Cardiac septum (tissue), 1 donor: ENCODE results near the gene XRCC6. TPM values are rescaled to one million over a fixed set of nuclear protein-coding genes. Genes with fewer than 3 reads are reported as not detected.
"Not testable (repeated sequence)": the region's sequence is repeated elsewhere in the genome, so short reads cannot be mapped to it uniquely, and the experiment has no call there.

Experiments
- DNase-seq: peaks from one replicate; pipeline ENCODE4 v3.0.0-alpha.2; 2020; ENCODE audit warnings: low spot score
- intact Hi-C: fragments of 100-400 bp; cut with DNase I; formaldehyde crosslinking; loops from one replicate; pipeline ENCODE4 v1.14.0; 2022
- long read RNA-seq: library from polyadenylated mRNA; unstranded; transcript quantifications from one replicate; pipeline ENCODE4 v2.0.0, GENCODE V29; 2021
- total RNA-seq: library from RNA; stranded (reverse); fragmentation: NEBNext Ultra II Directional; extraction: Animal tissue kit (Norgen Biotek cat#: 25700); gene quantifications from one replicate; pipeline ENCODE4 v1.2.1, GENCODE V29; 2021
- donor health status: DM: no; HTN: no; CAD: no.

XRCC6 gene
- total RNA-seq, result 155 TPM
- long read RNA-seq, transcript XRCC6-202 (13 exons, 2,296 nt), result major isoform, 390 of 437 reads
- long read RNA-seq, transcript XRCC6-201 (12 exons, 2,709 nt), result minor isoform, 18 of 437 reads
- long read RNA-seq, partial matches to known transcripts, result 15 of 437 reads
- long read RNA-seq, other reads (novel, unspliced or antisense), result 10 of 437 reads

GRCh38 chr22:41621099-41621910, at the start of gene XRCC6:
Gene XRCC6 (plus strand): TSS chr22:41621295. CDS start chr22:41622005, 710 bp downstream.
- intact Hi-C loops, result no loop called here

GRCh38 chr22:41571786-41572185, 49.3 kb upstream of the XRCC6 start:
- no peak for DNase-seq
- intact Hi-C loops, result no loop called here

More at GRCh38 chr22:41621099-41621910, at the start of gene XRCC6:
- DNase-seq, result peak; percentile 100

GRCh38 chr22:41572305-41572704, 48.8 kb upstream of the XRCC6 start:
- intact Hi-C loops, DNase-seq: not testable (repeated sequence)

GRCh38 chr22:41573677-41574076, 47.4 kb upstream of the XRCC6 start:
- DNase-seq, result no peak

GRCh38 chr22:41574847-41575381, 46.2 kb upstream of the XRCC6 start:
- peak; percentile 84 for DNase-seq
- intact Hi-C loops, result no loop called here

More at GRCh38 chr22:41573677-41574076, 47.4 kb upstream of the XRCC6 start:
- intact Hi-C loops, result no loop called here

- no peak for DNase-seq
- intact Hi-C loops, result no loop called here
Observed at GRCh38 chr22:41575533-41575932, 45.6 kb upstream of the XRCC6 start.

GRCh38 chr22:41576877-41577276, 44.2 kb upstream of the XRCC6 start:
- DNase-seq, result no peak
- intact Hi-C loops, result loop anchor here (2.0 kb wide), 1 partner anchor 20 kb away; no protein-coding TSS in a partner anchor

GRCh38 chr22:41578114-41578513, 43.0 kb upstream of the XRCC6 start:
- no peak for DNase-seq
- intact Hi-C loops, result no loop called here

- no peak for DNase-seq
- intact Hi-C loops, result no loop called here
Observed at GRCh38 chr22:41578818-41579217, 42.3 kb upstream of the XRCC6 start.

GRCh38 chr22:41579297-41579996, 41.6 kb upstream of the XRCC6 start:
- intact Hi-C loops, result no loop called here
- DNase-seq, result no peak

GRCh38 chr22:41579997-41580355, 41.1 kb upstream of the XRCC6 start:
- intact Hi-C loops, result no loop called here

GRCh38 chr22:41582694-41583093, 38.4 kb upstream of the XRCC6 start:
- intact Hi-C loops, result no loop called here
- no peak for DNase-seq

More at GRCh38 chr22:41579997-41580355, 41.1 kb upstream of the XRCC6 start:
- DNase-seq, result no peak

- DNase-seq, result no peak
- intact Hi-C loops, result no loop called here
Observed at GRCh38 chr22:41584881-41585280, 36.2 kb upstream of the XRCC6 start.

GRCh38 chr22:41585898-41586297, 35.2 kb upstream of the XRCC6 start:
- intact Hi-C loops, result no loop called here
- DNase-seq, result no peak

GRCh38 chr22:41587347-41587723, 33.8 kb upstream of the XRCC6 start:
- intact Hi-C loops, result no loop called here
- no peak for DNase-seq

- peak; percentile 100 for DNase-seq
- intact Hi-C loops, result no loop called here
Observed at GRCh38 chr22:41589391-41590241, 31.5 kb upstream of the XRCC6 start, which contains the start of gene PMM1. Gene PMM1 (minus strand): TSS chr22:41589840. CDS start chr22:41589805, 35 bp downstream.

GRCh38 chr22:41593336-41593960, 27.6 kb upstream of the XRCC6 start:
- intact Hi-C loops, DNase-seq: not testable (repeated sequence)

GRCh38 chr22:41595703-41596102, 25.4 kb upstream of the XRCC6 start:
- intact Hi-C loops, result loop anchor here (2.0 to 5.0 kb wide), 4 partner anchors 19 to 193 kb away; partner anchors contain the start of gene POLR3H
- DNase-seq, result no peak
